ENCODE measurements around the gene TAF11.
"Not testable (repeated sequence)": the region's sequence is repeated elsewhere in the genome, so short reads cannot be mapped to it uniquely, and the experiment has no call there.

The TAF11 gene

DNA sequence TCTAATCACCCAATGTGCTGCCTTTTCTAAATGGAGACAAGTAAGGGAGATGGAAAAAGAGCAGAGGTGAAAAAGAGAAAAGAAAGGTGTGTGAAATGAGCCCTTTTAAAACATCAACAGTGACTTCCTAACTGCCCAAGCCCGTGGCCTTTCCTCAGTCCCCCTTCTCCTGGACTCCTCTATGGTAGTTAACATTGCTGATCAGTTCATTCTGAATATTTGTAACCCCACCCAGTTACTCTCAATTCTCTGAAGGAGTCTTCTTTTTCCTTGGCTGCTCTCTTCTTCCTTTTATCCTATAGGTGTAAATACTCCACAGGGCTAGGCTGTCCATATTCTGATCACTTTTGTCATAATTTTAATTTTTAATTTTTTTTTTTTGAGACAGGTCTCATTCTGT lies 27.1 kb downstream of the TAF11 start:
- DNase-seq = no peak

DNA sequence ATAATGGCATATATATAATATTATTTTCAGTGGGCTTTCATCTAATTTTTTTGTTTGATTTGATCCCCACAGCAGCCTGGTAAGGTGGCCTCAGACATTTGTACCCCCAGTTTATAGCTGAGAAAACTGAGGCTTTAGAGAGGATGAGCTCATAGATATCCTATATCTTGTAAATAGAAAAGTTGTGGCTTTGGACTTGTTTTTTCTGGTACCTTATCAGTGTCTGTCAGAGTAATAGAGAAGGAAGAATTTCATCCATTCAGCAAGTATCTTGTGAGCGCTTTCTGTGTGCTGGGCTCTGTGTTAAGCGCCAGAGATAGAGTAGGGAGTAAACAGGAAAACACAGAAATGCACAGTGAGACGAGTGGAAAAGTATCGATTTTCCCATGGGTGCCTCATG lies 27.9 kb downstream of the TAF11 start:
- DNase-seq = no peak

DNA sequence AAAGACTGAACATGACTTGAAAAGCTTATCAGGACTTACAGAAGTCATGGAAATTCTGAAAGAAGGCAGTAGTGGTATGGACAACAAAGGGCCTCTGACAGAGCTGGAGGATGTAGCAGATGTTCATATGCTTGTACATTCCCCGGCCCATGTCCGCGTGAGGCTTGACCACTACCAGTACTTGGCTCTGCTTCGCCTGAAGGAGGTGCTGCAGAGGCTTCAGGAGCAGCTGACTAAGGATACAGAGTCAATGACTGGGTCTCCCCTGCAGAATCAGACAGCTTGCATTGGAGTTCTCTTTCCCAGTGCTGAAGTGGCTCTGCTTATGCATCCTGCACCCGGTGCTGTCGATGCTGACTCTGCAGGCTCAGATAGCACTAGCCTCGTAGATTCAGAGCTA lies 29.2 kb downstream of the TAF11 start:
- no peak for DNase-seq

DNA sequence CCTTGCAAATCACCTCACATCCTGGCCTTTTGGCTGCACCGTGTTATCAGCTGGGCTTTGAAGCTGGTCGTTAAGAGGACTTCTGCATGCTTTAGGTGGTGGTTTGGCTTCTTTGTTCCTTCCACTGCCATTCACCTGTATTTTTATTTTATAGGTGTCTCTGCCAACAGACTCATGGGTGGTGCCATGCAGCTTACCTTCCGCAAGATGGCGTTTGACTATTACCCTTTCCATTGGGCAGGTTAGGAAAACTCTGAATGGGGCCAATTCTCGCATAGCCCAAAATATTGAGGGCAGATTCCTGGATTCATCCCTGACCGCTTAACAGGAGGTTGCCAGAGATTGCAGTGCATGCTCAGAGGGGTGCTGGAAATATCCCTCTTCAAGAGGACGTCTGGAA lies 32.4 kb downstream of the TAF11 start:
- no peak for DNase-seq

DNA sequence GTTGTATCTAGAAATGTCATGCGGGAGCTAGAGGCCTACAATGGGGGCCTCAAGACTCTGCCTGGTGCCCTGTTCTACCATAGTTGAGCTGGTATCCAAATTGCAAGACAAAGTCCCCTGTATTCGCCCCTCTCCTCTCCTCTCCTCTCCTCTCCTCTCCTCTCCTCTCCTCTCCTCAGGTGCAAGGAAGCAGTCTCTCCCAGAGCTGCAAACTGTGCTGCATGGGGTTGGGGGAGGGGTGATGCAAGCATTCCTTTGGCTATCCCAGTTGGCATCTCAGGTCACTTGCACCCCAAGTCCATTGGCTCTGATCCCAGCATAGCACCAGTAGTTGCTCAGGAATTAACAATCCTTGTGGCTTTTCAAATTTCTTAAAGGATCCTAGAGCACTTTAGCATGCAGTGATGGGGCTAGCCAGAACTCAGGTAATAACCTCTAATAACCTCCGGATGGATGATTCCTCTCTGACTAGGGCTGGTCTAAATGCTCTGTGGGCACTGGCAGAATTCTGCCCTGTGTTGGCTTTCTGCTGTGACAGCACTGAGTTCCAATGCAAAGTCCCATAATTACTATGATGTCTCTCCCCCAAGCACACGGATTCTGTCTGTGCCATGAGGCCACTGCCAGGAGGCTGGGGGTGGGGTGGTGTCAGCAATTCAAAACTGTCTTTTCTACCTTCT lies 35.3 kb downstream of the TAF11 start:
- no peak for DNase-seq

DNA sequence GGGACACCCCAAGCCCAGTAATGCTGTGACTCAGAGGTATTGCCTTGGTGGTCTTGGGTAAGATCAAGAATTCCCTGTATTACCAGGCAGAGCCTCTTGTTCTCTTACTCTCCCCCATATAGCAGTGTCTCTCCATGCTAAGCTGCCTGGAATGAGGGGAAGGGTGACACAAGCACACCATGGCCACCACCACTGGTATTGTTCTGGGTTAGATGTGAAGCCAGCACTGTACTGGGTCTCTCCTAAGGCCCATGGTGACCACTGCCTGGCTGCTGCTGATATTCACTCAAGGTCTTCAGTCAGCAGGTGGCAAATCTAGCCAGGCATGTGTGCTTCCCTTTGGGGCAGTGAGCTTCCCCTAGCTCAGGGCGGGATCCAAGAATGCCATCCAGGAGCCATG lies 36.5 kb downstream of the TAF11 start:
- no peak for DNase-seq

DNA sequence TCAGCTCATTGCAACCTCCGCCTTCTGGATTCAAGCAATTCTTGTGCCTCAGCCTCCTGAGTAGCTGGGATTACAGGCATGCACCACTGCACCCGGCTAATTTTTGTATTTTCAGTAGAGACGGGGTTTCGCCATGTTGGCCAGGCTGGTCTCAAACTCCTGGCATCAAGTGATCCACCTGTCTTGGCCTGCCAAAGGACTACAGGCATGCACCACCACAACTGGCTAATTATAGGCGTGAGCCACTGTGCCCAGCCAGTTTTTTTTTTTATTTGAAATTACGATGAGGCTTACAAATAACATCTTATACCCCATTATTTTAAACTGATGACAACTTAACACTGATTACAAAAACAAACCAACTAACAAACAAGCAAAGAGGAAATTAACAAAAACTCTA lies 38.8 kb downstream of the TAF11 start:
- DNase-seq = not testable (repeated sequence)

DNA sequence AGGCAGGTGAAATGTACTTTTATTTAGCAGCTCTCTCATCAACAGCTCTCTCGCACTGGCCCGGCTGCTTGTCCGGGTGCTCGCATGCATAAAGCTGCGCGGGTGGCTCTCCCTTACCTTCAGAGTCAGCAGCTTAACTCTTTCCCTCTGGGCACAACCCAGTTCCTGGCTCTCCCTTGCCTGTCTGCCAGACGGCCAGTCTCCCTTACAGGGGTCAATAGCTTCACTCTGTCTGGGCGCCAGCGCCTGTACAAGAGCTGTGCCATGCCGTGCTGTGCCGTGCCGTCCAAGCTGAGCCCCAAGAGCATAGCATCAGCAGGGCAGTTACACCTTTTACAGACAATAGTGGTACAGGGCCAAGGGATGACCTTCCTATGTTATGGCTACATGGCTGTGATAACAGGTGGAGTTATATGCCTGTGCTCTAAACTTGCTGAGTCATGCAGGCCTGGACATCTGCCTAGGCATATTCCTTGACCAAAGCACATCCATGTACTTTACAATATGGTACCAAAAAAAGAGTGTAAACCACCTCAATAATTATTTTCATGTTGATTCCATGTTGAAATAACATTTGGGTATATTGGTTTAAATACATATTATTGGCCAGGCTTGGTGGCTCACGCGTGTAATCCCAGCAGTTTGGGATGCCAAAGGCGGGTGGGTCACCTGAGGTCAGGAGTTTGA lies 48.0 kb downstream of the TAF11 start:
- DNase-seq = no peak

DNA sequence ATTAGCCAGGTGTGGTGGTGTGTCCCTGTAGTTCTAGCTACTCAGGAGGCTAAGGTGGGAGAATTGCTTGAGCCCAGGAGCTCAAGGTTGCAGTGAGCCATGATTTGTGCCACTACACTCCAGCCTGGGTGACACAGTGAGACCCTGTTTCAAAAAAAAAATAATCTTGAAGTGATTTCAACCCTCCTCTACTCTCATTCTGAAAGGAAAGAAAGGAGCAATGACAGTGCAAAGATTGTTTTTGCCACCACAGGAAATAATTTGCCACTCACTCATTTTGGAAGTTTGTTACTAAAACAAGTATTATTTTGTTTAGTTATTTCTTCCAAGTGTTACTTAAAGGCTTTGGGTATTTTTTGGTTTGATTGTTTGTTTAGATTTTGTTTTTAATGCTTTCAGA lies 50.3 kb downstream of the TAF11 start:
- no peak for DNase-seq

DNA sequence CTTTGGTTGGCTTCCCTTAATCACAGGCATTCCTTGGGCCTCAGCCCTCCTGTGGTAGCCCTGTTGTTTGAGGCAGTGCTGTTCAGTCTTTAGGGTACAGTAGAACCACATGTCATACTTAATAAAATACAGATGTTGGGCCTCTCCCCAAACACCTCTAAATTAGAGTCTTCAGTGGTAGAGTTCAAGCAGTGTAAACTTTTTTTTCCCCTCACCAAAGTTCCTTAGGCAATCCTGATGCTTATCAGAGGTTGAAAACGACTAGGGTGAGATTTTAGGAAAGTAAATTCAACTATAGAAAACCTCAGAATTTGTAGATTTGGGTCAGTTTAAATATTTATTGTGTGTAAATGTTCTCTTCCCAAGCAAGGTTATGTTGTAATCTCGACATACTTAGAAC lies 51.4 kb downstream of the TAF11 start:
- no peak for DNase-seq

DNA sequence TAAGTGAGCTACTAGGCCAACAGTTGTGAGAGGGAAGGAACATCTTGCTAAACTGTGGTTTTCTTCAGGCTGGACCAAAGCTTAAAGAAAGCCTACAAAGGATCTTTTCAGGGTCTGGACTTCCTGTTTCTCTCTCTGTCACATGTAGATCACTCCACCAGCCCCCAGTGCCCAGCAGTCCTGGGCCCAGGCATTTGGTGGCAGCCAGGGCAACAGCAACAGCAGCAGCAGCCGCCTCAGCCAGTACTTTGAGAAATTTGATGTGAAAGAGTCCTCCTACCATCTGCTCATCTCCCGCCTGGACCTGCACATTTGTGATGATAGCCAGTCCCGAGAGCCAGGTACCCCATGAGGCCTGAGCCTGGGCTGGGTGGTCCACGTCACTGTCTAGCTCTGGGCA lies 51.8 kb downstream of the TAF11 start:
- no peak for DNase-seq

DNA sequence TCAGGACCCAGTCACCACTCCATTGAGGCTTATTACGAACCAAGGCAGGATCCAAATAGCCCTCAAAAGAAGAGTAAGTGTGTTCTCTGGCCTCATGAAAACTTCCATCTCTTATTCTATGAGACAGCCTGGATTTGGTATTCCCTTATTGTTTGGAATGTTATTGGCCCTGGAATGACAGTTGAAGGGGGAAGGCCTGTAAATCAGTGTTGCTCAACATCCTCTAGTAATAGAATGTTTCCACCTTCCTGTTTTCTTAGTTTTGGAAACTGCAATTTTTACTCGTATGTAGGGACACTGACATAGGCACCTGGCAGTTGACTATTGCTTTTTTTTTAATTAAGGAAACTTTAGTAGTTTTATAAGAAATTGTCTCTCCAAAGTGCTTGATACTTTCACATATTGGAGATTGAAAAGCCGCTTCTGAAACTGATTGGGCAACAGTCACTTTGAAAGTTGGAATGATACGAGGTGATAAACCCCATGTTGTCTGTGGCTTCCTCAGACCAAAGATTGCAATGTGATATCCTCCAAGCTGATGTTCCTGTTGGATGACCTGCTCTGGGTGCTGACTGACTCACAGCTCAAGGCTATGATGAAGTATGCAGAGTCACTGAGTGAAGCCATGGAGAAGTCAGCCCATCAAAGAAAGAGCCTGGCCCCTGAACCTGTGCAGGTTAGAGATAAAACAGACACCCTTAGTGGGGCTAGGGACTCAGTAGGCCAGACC lies 52.9 kb downstream of the TAF11 start:
- DNase-seq = no peak

DNA sequence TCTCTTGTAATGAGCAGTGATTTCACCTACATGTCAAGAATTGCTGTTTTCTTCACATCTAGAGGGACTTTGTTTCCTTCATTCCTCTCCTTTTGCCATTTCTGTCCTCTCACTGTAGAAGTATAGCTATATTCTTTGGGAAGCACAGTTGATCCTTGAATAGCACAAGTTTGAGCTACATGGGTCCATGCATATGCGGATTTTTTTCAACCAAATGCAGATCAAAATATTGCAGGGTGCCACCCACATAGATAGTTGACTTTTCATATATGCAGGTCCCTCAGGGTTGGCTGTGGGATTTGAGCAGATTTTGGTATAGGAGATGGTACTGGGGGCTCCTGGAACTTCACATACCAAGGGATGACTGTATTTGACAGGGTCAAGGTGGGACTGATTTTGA lies 54.9 kb downstream of the TAF11 start:
- no peak for DNase-seq

DNA sequence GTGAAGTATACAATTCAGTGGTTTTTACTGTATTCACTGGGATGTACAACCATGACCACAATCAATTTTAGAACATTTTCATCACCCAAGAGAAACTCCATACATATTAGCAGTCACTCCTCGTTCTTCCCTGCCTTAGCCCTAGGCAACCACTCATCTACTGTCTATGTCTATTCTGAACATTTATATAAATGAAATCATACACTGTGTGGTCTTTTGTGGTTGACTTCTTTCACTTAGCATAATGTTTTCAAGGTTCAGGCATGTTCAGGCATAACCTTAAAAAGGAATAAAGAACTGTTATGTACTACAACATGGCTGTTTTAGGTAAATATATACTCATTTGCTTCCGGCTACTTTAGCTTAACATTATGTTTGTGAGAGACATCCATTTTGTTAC lies 58.7 kb downstream of the TAF11 start:
- no peak for DNase-seq

Data from amniotic stem cell (primary cell).